Keratinocyte (primary cell): ENCODE results near the gene TENM4.

Experiments
- EZH2 ChIP-seq: IDR thresholded peaks from one replicate; pipeline ENCODE4 v1.6.1; 2012; ENCODE audit warnings: inconsistent platforms, mild to moderate bottlenecking, low read length, moderate library complexity
- TF ChIP-seq, protein P1 (sequence below), 3 experiments: IDR thresholded peaks in 1 of 3; conservative IDR thresholded peaks in 1 of 3; optimal IDR thresholded peaks in 1 of 3; 2 replicates in 2 of 3; 3 replicates in 1 of 3; pipeline versions ENCODE3 to v1.5.1; 2011; ENCODE audit warnings: low read length in 3 of 3, mild to moderate bottlenecking in 3 of 3, moderate library complexity in 2 of 3, control low read depth in 1 of 3, inconsistent platforms in 1 of 3; ENCODE audit not compliant: insufficient read depth in 2 of 3; ENCODE audit errors: extremely low read depth in 1 of 3

- TF ChIP-seq, protein P1, sequence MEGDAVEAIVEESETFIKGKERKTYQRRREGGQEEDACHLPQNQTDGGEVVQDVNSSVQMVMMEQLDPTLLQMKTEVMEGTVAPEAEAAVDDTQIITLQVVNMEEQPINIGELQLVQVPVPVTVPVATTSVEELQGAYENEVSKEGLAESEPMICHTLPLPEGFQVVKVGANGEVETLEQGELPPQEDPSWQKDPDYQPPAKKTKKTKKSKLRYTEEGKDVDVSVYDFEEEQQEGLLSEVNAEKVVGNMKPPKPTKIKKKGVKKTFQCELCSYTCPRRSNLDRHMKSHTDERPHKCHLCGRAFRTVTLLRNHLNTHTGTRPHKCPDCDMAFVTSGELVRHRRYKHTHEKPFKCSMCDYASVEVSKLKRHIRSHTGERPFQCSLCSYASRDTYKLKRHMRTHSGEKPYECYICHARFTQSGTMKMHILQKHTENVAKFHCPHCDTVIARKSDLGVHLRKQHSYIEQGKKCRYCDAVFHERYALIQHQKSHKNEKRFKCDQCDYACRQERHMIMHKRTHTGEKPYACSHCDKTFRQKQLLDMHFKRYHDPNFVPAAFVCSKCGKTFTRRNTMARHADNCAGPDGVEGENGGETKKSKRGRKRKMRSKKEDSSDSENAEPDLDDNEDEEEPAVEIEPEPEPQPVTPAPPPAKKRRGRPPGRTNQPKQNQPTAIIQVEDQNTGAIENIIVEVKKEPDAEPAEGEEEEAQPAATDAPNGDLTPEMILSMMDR (optimal IDR thresholded peaks at IDR 0.05 in 1 of 3, IDR thresholded peaks at IDR 0.05 in 1 of 3, conservative IDR thresholded peaks at IDR 0.05 in 1 of 3; ENCODE audit: extremely low read depth in 1 of 3, insufficient read depth in 2 of 3, low read length in 3 of 3), result no peak
- no peak for TF ChIP-seq EZH2
Measured at GRCh38 chr11:79110321-79110720, 330.5 kb downstream of the TENM4 start.
